Lower leg skin (tissue), 3 donors: Measurements from ENCODE around the gene WRAP53.

Experiments used
- CTCF ChIP-seq, 3 donors: fragments of 450-650 bp; IDR thresholded peaks; one replicate each; pipeline ENCODE4 v1.5.1; 2016; ENCODE audit warnings: antibody characterized with exemption in 3 of 3, mild to moderate bottlenecking in 3 of 3, moderate library complexity in 2 of 3
- POLR2A ChIP-seq, 2 donors: fragments of 450-650 bp; IDR thresholded peaks; one replicate each; pipeline ENCODE4 v1.6.1; 2016 to 2017; ENCODE audit warnings: antibody characterized with exemption in 2 of 2, mild to moderate bottlenecking in 1 of 2, moderate library complexity in 1 of 2

- no peak for TF ChIP-seq CTCF (IDR thresholded peaks at IDR 0.05)
- no peak for TF ChIP-seq POLR2A (IDR thresholded peaks at IDR 0.05)
These were observed 987 bp upstream of the WRAP53 start, which contains the start of gene TP53 for GRCh38 chr17:7687072-7687907.
